Ishikawa (cell line): ENCODE results near the gene KLHL35.

ENCODE experiments used
- CEBPB ChIP-seq: IDR thresholded peaks from 2 replicates; pipeline ENCODE4 v1.6.1; 2012
- CREB1 ChIP-seq: IDR thresholded peaks from 2 replicates; pipeline ENCODE4 v1.6.1; 2012; ENCODE audit warnings: low read depth
- EGR1 ChIP-seq: IDR thresholded peaks from 2 replicates; pipeline ENCODE4 v1.6.1; 2012
- EP300 ChIP-seq: IDR thresholded peaks from 2 replicates; pipeline ENCODE4 v1.6.1; 2012; ENCODE audit warnings: borderline replicate concordance
- FOXM1 ChIP-seq: IDR thresholded peaks from 2 replicates; pipeline ENCODE4 v1.6.1; 2012; ENCODE audit warnings: low read depth, borderline replicate concordance
- NFIC ChIP-seq: IDR thresholded peaks from 2 replicates; pipeline ENCODE4 v1.6.1; 2012
- RAD21 ChIP-seq: IDR thresholded peaks from 2 replicates; pipeline ENCODE4 v1.6.1; 2012; ENCODE audit warnings: low read depth
- TAF1 ChIP-seq: IDR thresholded peaks from 2 replicates; pipeline ENCODE4 v1.6.1; 2012; ENCODE audit warnings: low read depth, mild to moderate bottlenecking
- TCF12 ChIP-seq: IDR thresholded peaks from 2 replicates; pipeline ENCODE4 v1.6.1; 2012; ENCODE audit warnings: low read depth
- TEAD4 ChIP-seq: IDR thresholded peaks from 2 replicates; pipeline ENCODE4 v1.6.1; 2012
- YY1 ChIP-seq: IDR thresholded peaks from 2 replicates; pipeline ENCODE4 v1.6.1; 2012; ENCODE audit warnings: low read depth
- ZBTB7A ChIP-seq: IDR thresholded peaks from 2 replicates; pipeline ENCODE4 v1.6.1; 2012; ENCODE audit warnings: low read depth
- TF ChIP-seq, protein P1 (sequence below): IDR thresholded peaks from 2 replicates; pipeline ENCODE4 v1.6.1; 2012
- TF ChIP-seq, protein P2 (sequence below): IDR thresholded peaks from 2 replicates; pipeline ENCODE4 v1.6.1; 2012; ENCODE audit warnings: low read depth, mild to moderate bottlenecking
- TF ChIP-seq, protein P3 (sequence below): IDR thresholded peaks from 2 replicates; pipeline ENCODE4 v1.6.1; 2012

Gene KLHL35

DNA sequence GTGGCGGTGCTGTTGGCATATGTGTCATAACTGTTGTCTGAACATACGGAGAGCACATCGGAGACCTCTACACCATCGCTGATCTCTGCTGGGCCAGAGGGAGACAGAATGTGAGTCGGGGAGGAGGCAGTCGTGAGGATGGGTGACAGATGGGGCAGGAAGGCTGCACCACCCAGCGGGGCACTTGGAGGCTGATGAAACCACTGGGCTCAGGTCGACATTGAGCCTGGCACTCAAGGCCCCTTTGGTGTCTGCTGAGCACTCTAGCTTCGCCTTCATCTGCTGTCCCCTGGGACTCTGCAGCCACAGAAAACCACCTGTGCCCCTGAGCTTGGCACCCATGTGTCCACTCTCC is 2.5 kb upstream of the KLHL35 start:
- TF ChIP-seq EGR1 (no peak), ZBTB7A (no peak), EP300 (no peak), NFIC (no peak), TEAD4 (no peak), TCF12 (no peak), CEBPB (no peak), FOXM1 (no peak), TAF1 (no peak), RAD21 (no peak), CREB1 (no peak), YY1 (no peak)
- TF ChIP-seq, protein P1, sequence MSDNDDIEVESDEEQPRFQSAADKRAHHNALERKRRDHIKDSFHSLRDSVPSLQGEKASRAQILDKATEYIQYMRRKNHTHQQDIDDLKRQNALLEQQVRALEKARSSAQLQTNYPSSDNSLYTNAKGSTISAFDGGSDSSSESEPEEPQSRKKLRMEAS, result no peak
- TF ChIP-seq, protein P2, sequence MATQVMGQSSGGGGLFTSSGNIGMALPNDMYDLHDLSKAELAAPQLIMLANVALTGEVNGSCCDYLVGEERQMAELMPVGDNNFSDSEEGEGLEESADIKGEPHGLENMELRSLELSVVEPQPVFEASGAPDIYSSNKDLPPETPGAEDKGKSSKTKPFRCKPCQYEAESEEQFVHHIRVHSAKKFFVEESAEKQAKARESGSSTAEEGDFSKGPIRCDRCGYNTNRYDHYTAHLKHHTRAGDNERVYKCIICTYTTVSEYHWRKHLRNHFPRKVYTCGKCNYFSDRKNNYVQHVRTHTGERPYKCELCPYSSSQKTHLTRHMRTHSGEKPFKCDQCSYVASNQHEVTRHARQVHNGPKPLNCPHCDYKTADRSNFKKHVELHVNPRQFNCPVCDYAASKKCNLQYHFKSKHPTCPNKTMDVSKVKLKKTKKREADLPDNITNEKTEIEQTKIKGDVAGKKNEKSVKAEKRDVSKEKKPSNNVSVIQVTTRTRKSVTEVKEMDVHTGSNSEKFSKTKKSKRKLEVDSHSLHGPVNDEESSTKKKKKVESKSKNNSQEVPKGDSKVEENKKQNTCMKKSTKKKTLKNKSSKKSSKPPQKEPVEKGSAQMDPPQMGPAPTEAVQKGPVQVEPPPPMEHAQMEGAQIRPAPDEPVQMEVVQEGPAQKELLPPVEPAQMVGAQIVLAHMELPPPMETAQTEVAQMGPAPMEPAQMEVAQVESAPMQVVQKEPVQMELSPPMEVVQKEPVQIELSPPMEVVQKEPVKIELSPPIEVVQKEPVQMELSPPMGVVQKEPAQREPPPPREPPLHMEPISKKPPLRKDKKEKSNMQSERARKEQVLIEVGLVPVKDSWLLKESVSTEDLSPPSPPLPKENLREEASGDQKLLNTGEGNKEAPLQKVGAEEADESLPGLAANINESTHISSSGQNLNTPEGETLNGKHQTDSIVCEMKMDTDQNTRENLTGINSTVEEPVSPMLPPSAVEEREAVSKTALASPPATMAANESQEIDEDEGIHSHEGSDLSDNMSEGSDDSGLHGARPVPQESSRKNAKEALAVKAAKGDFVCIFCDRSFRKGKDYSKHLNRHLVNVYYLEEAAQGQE, result no peak
- TF ChIP-seq, protein P3, sequence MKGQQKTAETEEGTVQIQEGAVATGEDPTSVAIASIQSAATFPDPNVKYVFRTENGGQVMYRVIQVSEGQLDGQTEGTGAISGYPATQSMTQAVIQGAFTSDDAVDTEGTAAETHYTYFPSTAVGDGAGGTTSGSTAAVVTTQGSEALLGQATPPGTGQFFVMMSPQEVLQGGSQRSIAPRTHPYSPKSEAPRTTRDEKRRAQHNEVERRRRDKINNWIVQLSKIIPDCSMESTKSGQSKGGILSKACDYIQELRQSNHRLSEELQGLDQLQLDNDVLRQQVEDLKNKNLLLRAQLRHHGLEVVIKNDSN, result no peak

DNA sequence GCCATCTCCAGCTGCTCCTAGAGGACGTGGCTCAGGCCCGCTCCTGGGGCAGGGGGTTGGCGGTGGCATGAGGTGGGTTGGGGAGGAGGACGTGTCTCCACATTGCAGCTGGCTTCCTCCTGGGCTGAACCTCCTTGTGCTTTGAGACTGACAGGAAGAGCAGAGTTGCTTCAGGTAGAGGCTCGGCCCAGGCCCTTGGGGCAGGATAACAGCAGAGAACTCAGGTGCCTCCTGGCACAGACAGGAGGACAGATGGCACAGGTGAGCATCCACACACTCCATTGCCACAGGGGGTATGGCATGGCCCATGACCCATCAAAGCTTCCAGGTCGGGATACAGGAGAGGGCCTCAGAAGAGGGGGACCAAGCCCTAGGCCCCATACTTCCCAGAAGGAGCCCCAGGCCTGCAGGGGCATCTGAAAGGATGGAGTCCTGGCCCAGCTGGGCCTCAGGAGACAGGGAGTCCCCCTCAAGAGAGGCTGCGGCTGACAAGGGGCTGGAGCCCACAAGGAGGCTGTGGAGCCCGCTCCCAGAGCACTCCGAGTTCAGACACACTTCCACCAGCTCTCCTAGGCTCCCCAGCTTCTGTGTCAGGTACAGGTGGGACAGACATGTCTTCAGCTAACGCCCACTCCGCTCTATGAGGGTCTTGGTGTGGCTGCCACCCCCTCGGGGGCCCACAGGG is 2.0 kb upstream of the KLHL35 start:
- TF ChIP-seq CEBPB (no peak), FOXM1 (no peak), CREB1 (no peak), TCF12 (no peak), EGR1 (no peak), YY1 (no peak), TAF1 (no peak), RAD21 (no peak), TEAD4 (no peak), EP300 (no peak), ZBTB7A (no peak), NFIC (no peak)
- TF ChIP-seq, protein P1, result no peak
- TF ChIP-seq, protein P2, result no peak

DNA sequence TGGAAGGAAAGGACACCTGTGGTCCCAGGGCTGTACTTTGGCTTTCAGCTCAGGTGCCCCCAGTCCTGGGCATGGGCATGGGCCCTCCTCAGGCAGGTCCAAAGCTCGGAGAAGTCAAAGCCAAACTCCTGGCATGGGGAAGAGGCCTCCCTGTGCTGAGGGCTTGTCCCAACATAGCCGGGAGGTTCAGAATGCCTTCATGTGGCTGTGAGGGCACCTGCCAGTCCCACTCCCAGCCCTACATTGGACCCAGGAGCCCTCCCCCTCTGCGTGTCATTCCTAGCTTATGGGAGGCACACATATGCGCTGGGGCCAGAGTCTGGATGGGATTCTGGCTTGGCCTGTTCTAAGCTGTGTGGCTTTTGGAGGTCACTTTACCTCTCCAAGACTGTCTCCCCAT is 1.0 kb upstream of the KLHL35 start:
- TF ChIP-seq TEAD4 (no peak), RAD21 (no peak), TAF1 (no peak), ZBTB7A (no peak), EGR1 (no peak), FOXM1 (no peak), YY1 (no peak), EP300 (no peak), TCF12 (no peak), NFIC (no peak), CREB1 (no peak), CEBPB (no peak)
- TF ChIP-seq, protein P3, result no peak
- TF ChIP-seq, protein P1, result no peak
- TF ChIP-seq, protein P2, result no peak

DNA sequence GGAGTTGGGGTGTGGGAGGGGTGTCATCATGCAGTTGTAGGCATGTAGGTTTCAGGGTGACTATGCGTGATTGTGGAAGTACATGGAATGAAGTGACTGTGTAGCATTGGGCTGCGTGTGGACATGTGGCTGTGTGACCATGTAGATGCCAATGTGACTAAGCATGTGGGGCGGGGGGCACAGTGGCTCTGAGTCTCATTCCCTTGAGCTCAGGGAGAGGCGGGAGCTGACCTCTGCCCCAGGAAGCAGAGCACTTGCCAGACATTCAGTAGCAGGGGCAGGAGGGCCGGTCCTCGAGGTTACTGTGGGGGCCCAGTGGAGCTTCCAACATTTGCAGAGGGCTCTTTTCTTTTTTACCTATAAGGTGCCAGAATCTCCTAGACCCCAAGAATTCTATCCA is 440 bp upstream of the KLHL35 start:
- no peak for TF ChIP-seq FOXM1
- no peak for TF ChIP-seq CREB1
- TF ChIP-seq YY1, result no peak
- TF ChIP-seq NFIC, result no peak
- no peak for TF ChIP-seq ZBTB7A
- TF ChIP-seq, protein P3, result no peak
- no peak for TF ChIP-seq CEBPB
- TF ChIP-seq, protein P1, result no peak
- no peak for TF ChIP-seq TCF12
- TF ChIP-seq EGR1, result no peak
- no peak for TF ChIP-seq TEAD4
- TF ChIP-seq RAD21, result no peak
- TF ChIP-seq, protein P2, result no peak
